GM18909 (cell line): ENCODE measurements around the gene E2F6.

Source experiments
- ATAC-seq: cut with Tn5 transposase; IDR thresholded peaks from one replicate; pipeline ENCODE4 v1.9.1; 2021; ENCODE audit warnings: mild to moderate bottlenecking; ENCODE audit not compliant: unreplicated experiment, poor library complexity

The E2F6 gene

DNA sequence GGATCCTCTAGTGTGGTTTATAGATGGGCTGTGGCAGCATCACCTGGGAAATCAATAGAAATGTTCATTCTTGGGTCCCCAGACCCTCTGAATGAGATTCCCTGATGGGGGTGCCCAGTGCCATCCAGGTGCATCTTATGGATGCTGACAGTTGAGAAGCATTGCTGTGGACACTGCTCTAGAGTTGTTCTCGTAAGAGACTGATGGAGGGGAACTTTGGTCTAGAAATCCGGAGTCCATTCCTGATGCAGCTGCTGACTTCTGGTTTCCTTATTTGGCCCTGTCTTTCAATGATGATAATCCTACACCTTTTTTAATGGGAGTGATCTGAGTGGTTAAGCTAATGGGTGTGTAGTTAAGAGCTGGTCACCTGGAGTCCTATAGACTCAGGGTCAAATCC lies 28.3 kb upstream of the E2F6 start:
- no peak for ATAC-seq

DNA sequence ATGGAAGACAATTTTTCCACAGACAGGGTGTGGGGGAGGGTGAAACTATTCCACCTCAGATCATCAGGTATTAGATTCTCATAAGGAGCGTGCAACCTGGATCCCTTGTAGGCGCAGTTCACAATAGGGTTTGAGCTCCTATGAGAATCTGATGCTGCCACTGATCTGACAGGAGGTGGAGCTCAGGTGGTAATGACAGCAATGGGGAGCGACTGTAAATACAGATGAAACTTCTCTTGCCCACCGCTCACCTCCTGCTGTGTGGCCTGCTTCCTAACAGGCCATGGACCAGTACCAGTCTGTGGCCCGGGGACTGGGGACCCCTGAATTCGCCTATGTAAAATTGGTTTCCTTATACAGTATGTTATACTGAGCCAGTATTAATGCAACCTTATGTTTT lies 27.3 kb upstream of the E2F6 start:
- no peak for ATAC-seq

GRCh38 chr2:11492720-11493119 lies 26.8 kb upstream of the E2F6 start:
- no peak for ATAC-seq

DNA sequence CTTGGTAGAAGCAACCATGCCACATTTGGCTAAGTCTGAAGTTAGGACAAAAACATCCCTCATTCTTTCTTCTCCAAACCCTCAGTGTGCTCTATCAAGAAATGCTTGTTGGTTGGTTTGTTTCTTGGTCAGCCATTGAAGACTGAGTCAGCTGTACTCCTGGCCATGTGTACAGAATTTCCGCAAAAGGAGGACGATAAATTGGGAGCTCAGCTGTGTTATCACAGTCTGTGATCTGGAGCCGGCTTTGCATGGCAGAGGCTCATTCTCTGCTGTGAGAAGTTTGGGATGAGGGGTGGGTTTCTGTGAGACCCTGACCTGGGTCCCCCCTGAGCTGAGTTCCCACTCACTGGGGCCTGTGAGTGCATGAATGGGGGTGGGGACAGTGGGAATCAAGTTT lies 26.3 kb upstream of the E2F6 start:
- ATAC-seq, result no peak

DNA sequence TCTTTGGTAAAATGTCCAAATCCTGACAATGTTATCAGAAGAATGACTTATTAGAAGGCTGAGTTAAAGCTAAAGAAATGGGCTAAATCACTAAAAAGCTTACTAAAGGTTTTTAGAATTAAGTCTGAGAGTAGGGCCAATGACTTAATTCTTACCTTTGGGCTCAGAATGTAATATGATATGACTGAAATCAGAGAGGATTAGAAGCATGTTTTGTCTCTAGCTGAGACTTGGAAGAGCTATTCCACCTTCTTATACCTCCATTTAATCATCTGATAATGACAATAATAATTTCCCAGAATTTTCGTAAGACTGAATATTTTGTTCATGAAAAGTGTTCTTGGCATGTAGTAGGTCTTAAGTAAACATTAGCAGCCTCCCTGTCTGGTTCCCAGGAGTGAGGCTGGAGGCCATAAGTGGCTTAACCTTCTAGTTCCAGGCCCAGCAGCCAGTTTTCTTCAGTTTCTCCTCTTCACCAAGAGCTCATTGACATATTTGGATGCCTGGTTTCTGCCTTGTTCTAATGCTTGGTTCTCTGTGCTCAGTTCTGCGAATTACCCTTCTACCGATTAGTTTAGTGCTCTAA lies 25.5 kb upstream of the E2F6 start:
- ATAC-seq, result no peak

DNA sequence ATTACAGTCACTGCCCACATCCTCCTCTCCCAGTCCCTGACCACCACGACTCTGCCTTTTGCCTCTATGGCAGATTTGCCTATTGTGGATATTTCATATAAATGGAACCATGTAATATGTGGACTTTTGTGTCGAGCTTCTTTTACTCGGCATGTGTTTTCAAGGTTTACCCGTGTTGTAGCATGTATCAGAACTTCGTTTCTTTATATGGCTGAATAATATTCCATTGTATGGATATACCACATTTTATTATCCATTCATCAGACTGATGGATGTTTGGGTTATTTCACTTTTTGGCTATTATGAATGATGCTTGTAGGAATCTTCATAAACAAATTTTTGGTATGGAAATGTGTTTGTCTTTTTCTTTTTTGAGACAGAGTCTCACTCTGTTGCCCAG lies 24.2 kb upstream of the E2F6 start:
- ATAC-seq, result no peak

- no peak for ATAC-seq
Measured at GRCh38 chr2:11488809-11489208, 22.8 kb upstream of the E2F6 start.

DNA sequence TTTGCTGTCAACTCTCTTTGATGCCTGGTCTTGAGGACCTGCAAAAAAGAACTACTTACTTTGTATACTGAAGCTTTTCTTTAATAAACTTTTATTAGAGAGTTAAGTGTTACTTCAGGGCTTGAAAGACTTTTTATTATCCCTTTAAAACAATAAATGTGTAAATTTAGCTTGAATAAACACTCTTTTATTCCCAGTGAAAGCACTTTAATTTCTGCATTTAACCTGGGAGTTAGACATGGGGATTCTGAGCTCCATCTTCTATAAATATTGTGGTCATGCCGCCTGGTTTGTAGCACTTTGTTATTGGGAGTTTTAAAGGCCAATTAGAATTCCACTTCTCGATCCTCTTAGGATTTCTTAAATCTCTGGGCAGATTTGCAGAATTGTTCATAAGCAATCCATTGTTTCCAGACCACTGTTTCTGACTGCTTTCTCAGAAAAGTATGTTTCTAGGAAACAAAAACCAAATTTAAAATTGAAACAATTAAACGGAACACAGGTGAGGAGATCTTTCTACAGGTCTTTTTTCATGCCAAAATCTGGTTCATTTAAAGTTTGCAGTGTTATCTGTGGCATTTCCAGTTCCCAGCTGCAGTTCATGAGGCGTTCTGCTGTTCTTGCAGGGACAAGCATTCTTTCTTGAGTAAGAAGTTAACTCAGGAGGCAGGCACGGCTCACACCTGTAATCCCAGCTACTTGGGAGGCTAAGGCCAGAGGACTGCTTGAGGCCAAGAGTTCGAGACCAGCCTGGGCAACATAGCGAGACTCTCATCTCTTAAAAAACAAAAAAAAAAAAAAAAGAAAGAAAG lies 18.1 kb upstream of the E2F6 start:
- ATAC-seq, result no peak

GRCh38 chr2:11482473-11483035 lies 16.6 kb upstream of the E2F6 start:
- ATAC-seq, result no peak

DNA sequence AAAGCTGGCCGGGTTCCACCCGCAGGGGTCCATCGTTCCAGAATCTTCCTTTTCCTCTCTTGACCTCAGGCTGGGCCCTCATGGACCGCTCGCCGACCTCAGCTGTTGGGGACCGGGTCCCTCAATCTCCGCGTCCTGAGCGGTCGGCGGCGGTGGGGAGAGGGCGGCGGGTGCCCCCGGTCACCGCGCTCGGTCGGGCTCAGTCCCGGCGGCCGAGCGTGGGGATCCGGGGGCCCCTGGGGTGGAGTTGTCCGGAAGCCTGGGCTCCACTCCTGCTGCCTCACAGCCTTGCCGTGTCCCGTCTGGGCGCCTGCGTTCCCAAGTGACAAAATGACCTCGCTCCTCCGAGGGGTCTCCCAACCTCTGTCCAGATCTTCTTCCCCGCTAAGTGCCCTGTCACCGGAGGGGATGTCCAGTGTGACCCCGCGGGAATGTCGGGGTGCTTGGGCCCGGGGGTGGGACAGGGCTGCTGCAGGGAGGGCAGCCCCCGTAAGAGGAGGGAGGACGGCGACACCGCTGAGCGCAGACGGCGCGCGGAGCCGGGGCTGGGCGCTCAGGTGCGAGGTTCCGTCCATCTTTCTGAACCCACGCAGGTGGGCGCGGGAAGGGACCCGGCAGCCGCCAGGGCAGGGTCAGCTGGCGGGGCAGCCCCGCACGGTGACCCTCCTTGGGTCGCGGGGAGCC lies 16.0 kb upstream of the E2F6 start:
- no peak for ATAC-seq

DNA sequence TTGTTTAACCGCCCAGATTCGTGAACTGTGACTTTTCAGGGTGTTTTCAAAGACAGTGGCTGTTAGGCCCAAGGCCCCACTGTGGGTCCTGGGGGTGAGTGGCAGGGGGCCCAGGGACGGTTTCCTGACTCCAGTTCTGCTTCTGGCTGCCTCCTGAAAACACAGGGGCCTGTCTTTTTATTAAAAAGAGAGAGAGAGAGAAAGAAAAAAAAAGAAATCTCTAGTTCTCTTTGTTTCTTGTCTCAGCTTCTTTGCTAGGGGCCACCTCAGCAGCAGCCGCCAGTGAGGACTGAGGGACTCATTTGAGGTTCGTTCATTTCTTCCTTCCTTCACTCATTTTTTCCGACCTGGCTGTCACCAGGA lies 15.4 kb upstream of the E2F6 start:
- ATAC-seq, result no peak

- ATAC-seq, result no peak
Measured at GRCh38 chr2:11480859-11481258, 14.9 kb upstream of the E2F6 start.

- ATAC-seq, result no peak
Measured at GRCh38 chr2:11480406-11480805, 14.4 kb upstream of the E2F6 start.

DNA sequence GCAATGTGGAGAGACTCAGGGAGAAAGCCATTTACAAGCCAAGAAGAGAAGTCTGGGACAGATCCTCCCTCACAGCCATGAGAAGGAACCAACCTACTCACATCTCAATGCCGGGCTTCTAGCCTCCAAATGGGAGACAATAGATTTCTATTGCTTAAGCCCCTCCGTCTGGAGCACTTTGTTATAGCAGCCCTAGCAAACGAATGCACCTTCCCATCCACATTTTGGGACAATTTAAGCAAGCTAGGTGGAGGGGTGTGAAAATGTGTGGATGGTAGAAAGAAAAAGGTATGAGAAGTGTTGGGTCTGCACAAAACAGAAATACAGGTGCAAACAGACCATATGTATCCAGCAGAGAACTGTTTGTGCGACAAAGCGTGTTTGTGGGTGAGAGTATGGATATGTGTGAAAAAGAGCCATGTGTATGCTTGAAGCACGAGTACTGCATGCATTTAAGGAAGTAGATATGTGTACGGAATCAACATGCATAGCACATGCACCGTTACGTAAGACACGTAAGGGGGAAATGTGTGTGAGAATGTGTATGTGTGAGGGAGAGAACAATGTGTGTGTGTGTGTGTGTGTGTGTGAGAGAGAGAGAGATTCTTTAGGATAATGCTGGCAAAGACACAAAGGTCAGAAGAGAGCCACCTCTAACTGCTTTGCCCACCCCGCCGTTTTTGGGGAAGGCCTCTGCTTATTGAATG lies 13.1 kb upstream of the E2F6 start:
- no peak for ATAC-seq

DNA sequence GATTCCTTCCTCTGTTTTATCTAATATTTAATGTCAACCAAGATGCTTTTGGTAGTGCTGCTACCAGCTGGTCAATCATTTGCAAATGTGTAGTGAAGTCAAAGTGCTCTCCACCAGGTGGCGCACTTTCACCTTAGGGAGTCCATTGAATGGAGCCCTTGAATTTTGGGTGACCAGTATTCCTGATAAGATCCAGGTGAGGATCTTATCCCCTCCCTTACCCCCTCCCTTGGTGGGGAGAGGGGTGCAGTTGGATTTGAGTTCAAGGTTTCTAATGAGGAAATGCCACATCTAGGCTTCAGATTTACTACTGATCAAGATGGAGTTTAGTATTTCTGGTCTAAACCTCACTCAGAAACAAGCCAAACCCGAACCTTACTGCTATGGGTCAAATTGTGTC lies 12.0 kb upstream of the E2F6 start:
- peak; percentile 69 for ATAC-seq

DNA sequence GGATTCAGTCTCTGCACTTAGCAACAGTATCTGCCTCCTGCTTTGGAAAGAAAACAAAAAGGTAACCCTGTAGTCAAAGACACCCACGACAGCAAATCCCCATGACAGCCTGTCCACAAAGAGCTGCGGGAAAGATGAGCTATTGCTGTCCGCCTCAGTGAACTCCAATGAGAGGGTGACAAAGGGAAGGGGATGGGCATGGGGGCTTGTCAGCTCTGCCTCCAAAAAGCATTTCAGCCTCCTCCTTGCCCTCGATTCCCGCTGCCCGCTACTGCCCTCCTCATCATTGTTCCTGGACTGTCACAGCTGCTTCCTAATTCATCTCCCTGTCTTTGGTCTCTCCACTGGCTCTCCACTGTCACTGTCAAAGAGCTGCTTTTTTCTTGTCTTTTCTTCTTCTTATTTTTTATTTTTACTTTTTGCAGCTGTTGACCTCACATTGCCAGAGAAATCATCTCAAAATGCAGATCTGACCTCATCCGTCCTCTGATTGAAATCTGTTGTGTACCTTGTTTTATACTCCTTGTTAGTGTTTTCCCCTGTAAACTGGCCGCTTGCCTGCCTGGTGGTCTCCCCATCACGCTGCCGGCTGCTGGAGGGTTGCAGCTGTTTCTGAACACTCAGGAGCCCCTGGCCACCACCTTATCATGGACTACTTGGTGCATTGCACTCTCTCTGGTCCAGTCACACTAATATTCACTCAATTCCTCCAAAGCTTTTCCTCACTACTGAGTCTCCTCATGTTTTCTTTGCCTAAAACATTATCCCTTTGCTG lies 7.9 kb upstream of the E2F6 start:
- no peak for ATAC-seq

GRCh38 chr2:11467749-11468148 lies 1.8 kb upstream of the E2F6 start:
- ATAC-seq, result no peak

GRCh38 chr2:11467129-11467649 lies 1.2 kb upstream of the E2F6 start:
- ATAC-seq, result no peak

GRCh38 chr2:11466307-11467128 lies 557 bp upstream of the E2F6 start:
- ATAC-seq, result peak; percentile 34
